Activated T-helper 9 cell treated with anti-CD3 and anti-CD28 coated beads, Interleukin-2, amount 50 U/mL, for 16 hours (primary cell): ENCODE measurements around the gene LSM7.
"Not testable (repeated sequence)": the region's sequence is repeated elsewhere in the genome, so short reads cannot be mapped to it uniquely, and the experiment has no call there.

Source experiments
- DNase-seq: peaks from one replicate; pipeline ENCODE4 v3.0.0-alpha.2; 2020; ENCODE audit warnings: low read depth

Gene LSM7

DNA sequence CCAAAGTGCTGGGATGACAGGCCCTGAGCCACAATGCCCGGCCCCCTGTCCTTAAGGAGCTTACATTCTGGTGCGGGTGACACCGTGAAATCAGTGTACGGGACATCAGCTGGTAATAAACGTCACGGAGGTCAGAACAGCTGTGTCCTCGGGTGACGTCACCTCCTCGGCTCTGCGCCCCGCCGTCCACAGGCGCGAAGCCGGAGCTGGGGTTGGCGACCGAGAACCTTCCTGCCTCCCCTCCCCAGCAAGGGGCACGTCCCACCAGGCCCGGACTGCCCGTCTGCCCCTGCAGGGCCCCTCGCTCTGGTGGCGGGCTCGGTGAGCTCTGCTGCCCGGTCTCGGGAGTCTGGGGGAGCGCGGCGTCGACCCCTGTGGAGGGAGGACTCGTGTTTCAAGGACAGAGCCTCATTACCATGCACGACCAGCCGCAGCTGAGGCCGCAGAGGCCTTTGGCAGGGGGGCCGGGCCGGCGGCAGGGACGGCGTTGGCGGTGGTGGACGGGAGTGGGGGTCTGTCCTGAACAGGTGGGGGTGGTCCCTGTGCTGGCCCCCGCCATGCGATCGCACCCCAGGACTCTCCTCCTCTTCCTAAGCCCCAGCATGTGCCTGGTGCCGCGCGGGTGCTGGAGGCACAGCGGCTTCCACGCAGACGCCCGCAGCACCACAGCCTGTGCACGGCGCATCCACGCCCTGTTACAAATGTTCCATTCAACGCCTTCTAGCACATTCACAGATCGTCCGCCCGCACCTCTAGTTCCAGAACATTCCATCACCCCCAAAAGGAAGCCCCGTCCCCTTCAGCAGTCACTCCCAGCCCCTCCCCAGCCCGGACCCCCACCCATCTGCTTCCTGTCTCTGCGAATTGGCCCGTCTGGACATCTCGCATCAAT, 25.8 kb downstream of the LSM7 start:
- no peak for DNase-seq

DNA sequence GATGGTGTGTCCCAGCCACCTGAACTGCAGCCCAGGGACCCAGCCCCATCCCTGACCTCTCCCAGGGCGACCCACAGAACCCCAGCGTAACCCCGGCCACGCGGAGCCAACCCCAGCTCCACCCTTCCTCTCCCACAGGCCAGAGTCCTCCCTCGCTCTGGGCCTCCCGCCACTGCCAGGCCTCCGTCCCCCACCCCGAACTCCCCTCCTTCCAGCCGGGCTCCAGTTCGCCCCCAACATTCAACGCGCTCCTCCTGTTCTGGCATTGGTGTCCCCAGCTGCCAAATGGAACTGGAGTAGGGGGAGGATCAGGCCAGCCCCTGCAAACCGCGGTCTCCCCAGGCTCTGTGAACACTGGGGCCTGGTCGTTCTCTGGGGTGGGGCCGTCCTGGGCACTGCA, 27.9 kb downstream of the LSM7 start:
- DNase-seq = no peak

DNA sequence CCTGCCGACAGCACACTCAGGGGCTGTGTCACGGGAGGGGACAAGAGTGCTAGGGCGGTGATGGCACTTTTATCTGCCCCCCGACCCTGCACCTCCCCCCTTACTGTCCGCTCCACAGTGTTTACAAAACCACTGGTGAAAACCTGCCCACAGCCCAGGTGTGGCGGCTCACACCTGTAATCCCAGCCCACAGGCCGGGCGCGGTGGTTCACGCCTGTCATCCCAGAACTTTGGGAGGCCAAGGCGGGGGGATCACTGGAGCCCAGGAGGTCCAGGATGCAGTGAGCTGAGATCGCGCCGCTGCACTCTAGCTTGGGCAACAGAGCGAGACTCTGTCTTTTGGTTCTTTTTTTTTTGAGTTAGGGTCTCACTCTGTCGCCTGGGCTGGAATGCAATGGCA, 32.2 kb downstream of the LSM7 start:
- no peak for DNase-seq

DNA sequence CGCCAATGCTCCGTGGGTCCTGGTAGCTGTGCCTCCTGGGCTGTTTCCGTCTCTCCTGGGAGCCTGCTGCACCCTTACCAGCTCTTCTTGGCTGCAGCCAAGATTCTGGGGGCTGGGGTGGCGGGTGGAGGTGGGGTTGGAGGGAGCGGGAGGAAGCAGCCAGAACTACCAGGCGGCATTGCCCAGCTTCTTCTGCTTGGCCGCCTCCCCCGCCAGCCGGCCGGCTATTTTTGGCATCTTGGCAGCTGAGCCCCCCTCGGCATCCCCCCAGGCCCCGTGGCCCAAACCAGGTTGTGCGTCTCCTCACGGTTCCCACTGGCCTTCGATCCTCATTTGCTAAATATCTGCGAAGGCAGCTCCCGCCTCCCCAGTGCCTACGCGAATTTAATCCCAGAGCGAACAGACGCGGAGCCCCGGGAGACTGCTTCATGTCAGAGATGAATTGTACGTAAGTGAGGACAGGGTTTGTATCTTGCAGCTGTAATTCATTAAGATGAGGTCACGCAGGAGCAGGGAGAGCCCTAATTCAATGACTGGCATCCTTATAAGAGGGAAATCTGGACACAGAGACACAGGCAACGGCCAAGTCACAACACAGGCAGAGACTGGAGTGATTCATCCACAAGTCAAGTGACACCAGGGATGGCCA, 33.6 kb downstream of the LSM7 start:
- DNase-seq = no peak

GRCh38 chr19:2291185-2291751, 37.1 kb downstream of the LSM7 start:
- DNase-seq = no peak

DNA sequence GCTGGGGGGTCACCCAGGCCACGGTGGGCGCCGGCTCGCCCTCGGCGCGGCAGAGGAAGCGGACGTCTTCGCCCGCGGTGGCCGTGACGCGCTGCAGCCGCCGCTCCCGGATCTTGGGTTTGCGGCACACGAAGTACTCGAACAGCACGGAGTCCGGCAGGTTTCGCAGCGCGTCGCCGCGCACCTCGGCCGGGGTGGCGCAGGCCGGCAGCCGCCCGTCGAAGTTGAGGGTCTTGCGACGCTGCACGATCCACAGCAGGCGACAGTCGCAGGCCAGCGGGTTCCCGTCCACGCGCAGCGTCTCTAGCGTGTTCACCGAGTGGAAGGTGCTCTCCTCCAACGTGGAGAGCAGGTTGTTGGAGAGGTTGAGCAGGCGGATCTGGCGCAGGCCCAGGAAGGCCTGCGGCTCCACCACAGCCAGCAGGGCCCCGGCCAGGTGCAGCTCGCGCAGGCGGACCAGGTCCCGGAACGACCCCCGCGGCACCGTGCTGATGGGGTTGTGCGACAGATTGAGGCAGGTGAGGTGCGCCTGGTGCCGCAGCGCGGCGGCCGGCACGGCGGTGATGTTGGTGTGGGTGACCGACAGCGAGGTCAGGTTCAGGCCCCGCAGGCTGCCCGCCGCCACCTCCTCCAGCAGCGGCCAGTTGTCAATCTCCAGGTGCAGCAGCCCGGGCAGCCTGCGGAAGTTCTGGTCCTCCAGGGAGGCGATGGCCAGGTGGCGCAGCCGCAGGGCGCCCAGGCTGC, 37.8 kb downstream of the LSM7 start:
- DNase-seq = no peak

GRCh38 chr19:2289714-2290435, 38.5 kb downstream of the LSM7 start:
- DNase-seq = no peak

DNA sequence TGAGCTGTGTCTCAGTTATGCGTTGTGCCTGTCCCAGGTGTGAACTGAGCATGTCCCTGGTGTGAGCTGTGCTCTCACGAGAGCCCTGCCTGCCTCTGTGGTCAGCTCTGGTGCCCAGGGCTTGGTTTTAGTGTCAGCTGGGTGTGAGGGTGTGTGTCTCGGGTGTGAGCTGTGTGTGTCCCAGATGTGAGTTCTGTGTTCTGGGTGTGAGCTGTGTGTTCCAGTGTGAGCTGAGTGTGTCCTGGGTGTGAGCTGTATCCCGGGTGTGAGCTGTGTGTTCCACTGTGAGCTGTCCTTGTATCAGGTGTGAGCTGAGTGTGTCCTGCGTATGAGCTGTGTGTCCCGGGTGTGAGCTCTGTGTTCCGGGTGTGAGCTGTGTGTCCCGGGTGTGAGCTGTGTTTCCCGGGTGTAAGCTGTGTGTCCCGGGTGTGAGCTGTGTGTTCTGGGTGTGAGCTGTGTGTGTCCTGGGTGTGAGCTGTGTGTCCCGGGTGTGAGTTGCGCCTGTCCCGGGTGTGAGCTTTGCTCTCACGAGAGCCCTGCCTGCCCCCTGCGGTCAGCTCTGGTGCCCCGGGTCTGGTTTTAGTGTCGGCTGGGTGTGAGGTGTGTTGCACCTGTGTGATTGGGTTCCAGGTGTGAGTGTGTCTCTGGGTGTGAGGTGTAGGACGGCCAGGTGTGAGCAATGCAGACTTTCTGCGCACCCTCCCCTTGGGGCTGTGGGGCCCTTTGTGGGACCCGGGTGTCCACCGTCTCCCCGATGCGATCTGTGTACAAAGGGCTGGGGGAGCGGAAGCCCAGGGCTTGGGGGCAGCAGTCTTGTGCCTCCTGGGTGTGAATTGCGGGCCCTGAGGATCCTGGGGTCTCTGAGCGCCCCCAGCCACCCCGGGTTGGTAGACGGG, 39.3 kb downstream of the LSM7 start:
- DNase-seq = no peak

DNA sequence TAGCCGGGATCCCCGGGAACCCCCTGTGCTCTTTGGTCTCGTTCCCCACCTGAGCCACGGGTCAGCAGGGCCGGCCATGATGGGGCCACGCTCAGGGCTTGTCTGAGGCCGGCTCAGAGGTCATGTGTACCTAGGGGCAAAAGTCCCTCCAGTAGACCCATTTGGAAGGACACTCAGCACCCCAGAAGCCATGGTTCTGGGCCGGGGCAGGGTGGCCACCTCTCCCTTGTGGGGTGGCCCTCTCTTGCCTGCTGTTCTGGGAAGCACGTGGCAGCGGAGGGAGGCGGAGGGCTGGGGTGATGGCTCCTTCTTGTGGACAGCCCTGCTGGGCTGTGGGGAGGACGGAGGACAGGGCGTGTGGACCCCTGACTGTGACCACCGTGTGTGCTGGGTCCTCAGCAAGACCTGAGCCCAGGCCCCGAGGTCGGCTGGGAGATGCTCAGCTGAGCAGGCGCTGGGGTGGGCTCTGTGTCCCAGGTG, 40.0 kb downstream of the LSM7 start:
- no peak for DNase-seq

DNA sequence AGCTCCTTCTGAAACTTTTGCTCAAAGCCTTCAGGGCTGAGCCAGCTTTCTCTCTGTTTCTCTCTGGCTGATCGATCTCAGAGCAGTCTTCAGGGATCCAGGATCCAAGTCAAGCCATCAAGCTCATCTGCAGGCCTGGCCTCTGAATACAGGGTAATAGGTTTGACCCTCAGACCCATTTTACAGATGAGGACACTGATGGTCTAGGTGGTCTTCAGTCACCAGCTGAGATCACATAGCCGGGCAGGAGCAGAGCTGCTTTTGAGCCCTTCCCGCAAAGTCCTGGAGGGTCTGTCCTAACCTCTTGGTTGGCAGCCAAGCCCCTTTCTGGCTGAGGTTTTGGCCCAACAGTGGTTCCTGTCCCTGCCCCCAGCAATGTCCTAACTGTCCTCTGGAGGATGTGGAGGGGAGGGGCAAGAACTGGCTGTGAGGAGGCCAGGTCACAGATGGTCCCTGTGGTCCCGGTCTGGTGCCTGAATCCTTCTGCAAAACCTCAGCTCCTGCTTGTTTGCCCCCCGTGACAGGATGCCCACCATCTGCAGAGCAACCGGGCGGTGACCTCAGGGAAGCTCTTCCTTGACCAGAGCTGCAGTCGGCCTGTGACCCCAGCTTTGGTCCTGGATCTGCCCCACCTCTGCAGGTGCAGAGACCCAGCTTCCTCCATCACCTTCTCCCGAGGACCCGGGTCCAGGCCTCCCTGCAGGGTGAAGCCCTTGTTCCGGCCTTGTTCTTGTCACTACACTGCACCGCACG, 40.6 kb downstream of the LSM7 start:
- DNase-seq = no peak

DNA sequence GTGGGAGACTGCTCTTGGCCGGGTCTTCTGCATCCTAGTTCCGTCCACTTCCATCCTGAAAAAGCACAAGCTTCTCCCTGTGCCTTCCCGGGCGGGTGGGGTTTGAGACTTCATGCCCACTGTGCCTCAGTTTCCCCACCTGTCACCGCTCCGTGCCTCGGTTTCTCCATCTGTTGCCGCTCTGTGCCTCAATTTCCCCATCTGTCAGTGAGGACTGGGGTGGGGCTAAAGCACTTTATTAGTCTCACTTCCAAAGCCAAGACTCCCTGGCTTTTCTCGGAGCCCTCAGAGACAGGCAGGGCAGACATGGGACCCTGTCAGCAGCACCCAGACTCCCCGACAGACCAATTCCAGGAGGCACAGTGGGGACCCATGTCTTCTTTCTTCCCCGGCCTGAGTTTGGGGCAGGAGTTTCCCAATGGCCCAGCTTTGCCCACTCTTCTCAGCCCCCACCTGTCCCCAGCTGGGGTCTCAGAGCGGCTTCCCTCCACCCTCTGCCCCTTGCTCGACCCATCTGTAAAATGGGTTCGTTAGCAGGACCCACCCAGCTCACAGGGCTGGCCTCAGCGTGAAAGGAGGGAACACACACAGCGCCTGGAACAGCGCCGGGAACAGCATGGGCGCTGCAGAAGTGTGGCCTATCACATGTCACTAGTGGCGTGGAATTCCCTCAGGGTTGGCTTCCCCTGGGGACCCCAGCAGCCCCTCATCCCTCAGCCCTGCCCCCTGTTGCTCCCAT, 41.8 kb downstream of the LSM7 start:
- no peak for DNase-seq

DNA sequence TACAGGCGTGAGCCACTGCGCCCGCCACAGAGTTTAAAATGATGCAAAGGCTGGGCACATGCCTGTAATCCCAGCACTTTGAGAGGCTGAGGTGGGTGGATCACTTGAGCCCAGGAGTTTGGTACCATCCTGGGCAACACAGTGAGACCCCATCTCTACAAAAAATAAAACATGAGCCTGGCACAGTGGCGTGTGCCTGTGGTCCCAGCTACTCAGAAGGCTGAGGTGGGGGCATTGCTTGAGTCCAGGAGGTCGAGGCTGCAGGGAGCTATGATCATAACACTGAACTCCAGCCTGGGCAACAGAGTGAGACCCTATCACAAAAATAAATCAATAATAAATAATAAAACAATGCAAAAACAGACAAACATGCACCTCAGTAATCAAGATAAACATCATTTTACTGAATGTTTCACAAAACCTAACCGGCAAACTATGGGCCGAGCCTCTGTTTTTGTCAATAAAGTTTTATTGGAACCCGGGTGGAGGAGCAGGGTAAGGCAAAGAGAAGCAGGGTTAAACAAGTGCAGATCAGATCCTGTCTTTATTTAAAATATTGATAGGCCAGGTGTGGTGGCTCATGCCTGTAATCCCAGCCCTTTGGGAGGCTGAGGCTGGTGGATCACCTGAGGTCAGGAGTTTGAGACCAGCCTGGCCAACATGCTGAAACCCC, 44.4 kb downstream of the LSM7 start:
- no peak for DNase-seq

- no peak for DNase-seq
Measured at GRCh38 chr19:2282862-2283237, 45.5 kb downstream of the LSM7 start.

DNA sequence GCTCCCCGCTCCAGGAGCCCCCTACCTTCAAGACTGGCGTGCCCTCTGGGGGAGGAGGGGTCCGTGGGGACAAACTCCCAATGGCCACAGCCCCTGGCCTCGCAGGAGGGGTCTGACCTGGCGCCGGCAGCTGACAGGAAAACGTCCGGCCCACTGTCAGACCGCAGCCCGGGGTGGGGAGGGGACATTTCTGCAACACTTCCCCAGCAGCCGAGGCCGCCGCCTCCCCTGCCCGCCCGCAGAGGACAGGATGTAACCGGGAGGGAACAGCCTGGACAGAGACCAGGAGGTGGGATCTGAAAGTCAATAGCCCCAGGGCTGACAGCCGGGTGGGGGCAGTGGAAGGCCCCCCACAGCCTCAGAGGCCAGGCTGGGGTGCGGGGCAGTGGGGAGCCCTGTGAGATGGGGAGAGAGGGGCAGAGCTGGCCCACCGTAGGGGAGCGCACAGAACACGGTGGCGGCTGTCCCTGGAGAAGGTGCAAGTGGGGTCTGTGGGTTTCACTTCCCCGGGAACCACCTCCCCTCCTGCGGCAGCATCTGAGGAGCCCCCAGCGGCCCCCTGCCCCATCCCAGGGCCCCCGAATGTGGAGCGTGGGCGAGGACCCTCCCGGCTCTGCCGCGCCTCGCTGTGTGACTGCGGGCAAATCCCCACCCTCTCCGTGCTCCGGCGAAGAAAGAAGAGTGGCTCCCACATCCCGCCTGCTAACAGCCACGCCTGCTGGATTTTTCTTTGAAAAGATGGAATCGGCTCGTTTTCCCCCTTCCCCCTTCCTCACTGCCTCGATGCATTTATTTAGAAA, 46.1 kb downstream of the LSM7 start, which contains the start of gene PEAK3:
Gene PEAK3 (minus strand): TSS at position 114 of the 800 bp plus-strand sequence. CDS start 1,244 bp downstream, outside the sequence.
- no peak for DNase-seq

DNA sequence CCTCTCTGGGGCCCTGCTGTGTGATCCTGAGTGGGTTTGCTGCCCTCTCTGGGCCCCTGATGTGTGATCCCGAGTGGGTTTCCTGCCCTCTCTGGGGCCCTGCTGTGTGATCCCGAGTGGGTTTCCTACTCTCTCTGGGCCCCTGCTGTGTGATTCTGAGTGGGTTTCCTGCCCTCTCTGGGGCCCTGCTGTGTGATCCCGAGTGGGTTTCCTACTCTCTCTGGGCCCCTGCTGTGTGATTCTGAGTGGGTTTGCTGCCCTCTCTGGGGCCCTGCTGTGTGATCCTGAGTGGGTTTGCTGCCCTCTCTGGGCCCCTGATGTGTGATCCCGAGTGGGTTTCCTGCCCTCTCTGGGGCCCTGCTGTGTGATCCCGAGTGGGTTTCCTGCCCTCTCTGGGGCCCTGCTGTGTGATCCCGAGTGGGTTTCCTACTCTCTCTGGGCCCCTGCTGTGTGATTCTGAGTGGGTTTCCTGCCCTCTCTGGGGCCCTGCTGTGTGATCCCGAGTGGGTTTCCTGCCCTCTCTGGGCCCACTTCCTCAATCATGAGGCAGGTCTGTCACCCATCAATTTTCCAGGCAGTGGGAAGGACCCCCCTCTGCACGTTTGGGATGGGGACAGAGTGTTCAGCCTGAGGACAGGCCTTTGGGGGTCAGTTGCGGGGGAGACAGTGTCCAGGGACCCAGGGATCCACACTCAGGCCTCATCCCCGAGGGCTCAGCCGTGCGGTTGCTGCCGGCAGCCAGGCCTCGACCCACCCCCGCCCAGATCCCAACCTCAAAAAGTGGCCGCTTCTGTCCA, 46.9 kb downstream of the LSM7 start:
- not testable (repeated sequence) for DNase-seq

GRCh38 chr19:2280633-2281264, 47.6 kb downstream of the LSM7 start:
- no peak for DNase-seq
